ENCODE results near the gene COL18A1.

COL18A1 gene

GRCh38 chr21:45544449-45545235 lies 139.7 kb downstream of the COL18A1 start:
- H3K4me1 Mint-ChIP-seq: peaks cover 25 to 45% of the 10 kb centered on the region in 2 donors
- no peak overlapping the region for H3K27ac Mint-ChIP-seq
- no peak overlapping the region for H3K4me3 Mint-ChIP-seq
- no peaks in the 10 kb centered on the region for H3K36me3 Mint-ChIP-seq
- no peaks in the 10 kb centered on the region for H3K9me3 Mint-ChIP-seq
- no peak for DNase-seq
- no peaks in the 10 kb centered on the region for H3K27me3 Mint-ChIP-seq
- ATAC-seq (replicated peaks): no peak

GRCh38 chr21:45545236-45545570 lies 140.2 kb downstream of the COL18A1 start:
- H3K9me3 Mint-ChIP-seq: no peaks in the 10 kb centered on the region
- H3K4me1 Mint-ChIP-seq: peaks cover 23 to 45% of the 10 kb centered on the region in 2 donors
- ATAC-seq (replicated peaks): no peak
- H3K27me3 Mint-ChIP-seq: no peaks in the 10 kb centered on the region
- H3K36me3 Mint-ChIP-seq: no peaks in the 10 kb centered on the region
- DNase-seq: no peak
- no peak overlapping the region for H3K27ac Mint-ChIP-seq
- H3K4me3 Mint-ChIP-seq: no peak overlapping the region

GRCh38 chr21:45545691-45546531 lies 140.9 kb downstream of the COL18A1 start:
- H3K27ac Mint-ChIP-seq: no peak overlapping the region
- peaks cover 26 to 45% of the 10 kb centered on the region in 2 donors for H3K4me1 Mint-ChIP-seq
- no peaks in the 10 kb centered on the region for H3K27me3 Mint-ChIP-seq
- no peaks in the 10 kb centered on the region for H3K36me3 Mint-ChIP-seq
- DNase-seq: no peak
- ATAC-seq (replicated peaks): no peak
- no peaks in the 10 kb centered on the region for H3K9me3 Mint-ChIP-seq
- no peak overlapping the region for H3K4me3 Mint-ChIP-seq

GRCh38 chr21:45546636-45547544 lies 141.9 kb downstream of the COL18A1 start:
- DNase-seq (no peak), ATAC-seq (replicated peaks) (no peak)
- Mint-ChIP-seq H3K4me1 (peaks cover 32 to 48% of the 10 kb centered on the region in 2 donors), H3K27ac (no peak overlapping the region), H3K36me3 (no peaks in the 10 kb centered on the region), H3K9me3 (no peaks in the 10 kb centered on the region), H3K4me3 (no peak overlapping the region), H3K27me3 (no peaks in the 10 kb centered on the region)

GRCh38 chr21:45547545-45547900 lies 142.6 kb downstream of the COL18A1 start:
- ATAC-seq (replicated peaks): no peak
- Mint-ChIP-seq H3K4me1 (peaks cover 36 to 52% of the 10 kb centered on the region in 2 donors), H3K36me3 (no peaks in the 10 kb centered on the region), H3K4me3 (no peak overlapping the region), H3K27me3 (no peaks in the 10 kb centered on the region), H3K9me3 (no peaks in the 10 kb centered on the region), H3K27ac (no peak overlapping the region)
- no peak for DNase-seq

- DNase-seq (no peak), ATAC-seq (replicated peaks) (no peak)
- Mint-ChIP-seq H3K4me3 (peak overlapping the region in 1 of 2 donors; percentile 49), H3K9me3 (no peaks in the 10 kb centered on the region), H3K27ac (peak overlapping the region; percentile 37), H3K4me1 (peaks cover 30 to 48% of the 10 kb centered on the region in 2 donors), H3K36me3 (no peaks in the 10 kb centered on the region), H3K27me3 (no peaks in the 10 kb centered on the region)
Observed at GRCh38 chr21:45548711-45549491, 143.9 kb downstream of the COL18A1 start.

- Mint-ChIP-seq H3K9me3 (no peaks in the 10 kb centered on the region), H3K36me3 (no peaks in the 10 kb centered on the region), H3K27ac (peak overlapping the region; percentile 95), H3K4me3 (peak overlapping the region; percentile 80 to 84), H3K27me3 (no peaks in the 10 kb centered on the region), H3K4me1 (peaks cover 35 to 50% of the 10 kb centered on the region in 2 donors)
- no peak for DNase-seq
- ATAC-seq (replicated peaks): peak; percentile 19 to 26
Observed at GRCh38 chr21:45549626-45550463, 144.9 kb downstream of the COL18A1 start.

GRCh38 chr21:45550522-45551210 lies 145.7 kb downstream of the COL18A1 start:
- H3K4me1 Mint-ChIP-seq: peaks cover 33 to 51% of the 10 kb centered on the region in 2 donors
- DNase-seq: peak; percentile 63
- H3K36me3 Mint-ChIP-seq: no peaks in the 10 kb centered on the region
- peak overlapping the region; percentile 95 for H3K27ac Mint-ChIP-seq
- ATAC-seq (replicated peaks): peak; percentile 71 to 78
- no peaks in the 10 kb centered on the region for H3K27me3 Mint-ChIP-seq
- peak overlapping the region; percentile 80 to 84 for H3K4me3 Mint-ChIP-seq
- H3K9me3 Mint-ChIP-seq: no peaks in the 10 kb centered on the region

GRCh38 chr21:45551316-45551715 lies 146.4 kb downstream of the COL18A1 start:
- Mint-ChIP-seq H3K4me3 (peak overlapping the region; percentile 80 to 84), H3K27ac (peak overlapping the region; percentile 95), H3K9me3 (no peaks in the 10 kb centered on the region), H3K36me3 (no peaks in the 10 kb centered on the region), H3K27me3 (no peaks in the 10 kb centered on the region), H3K4me1 (peaks cover 33 to 56% of the 10 kb centered on the region in 2 donors)
- ATAC-seq (replicated peaks) (peak; percentile 41 to 62), DNase-seq (no peak)

- H3K27ac Mint-ChIP-seq: peak overlapping the region; percentile 20
- H3K36me3 Mint-ChIP-seq: no peaks in the 10 kb centered on the region
- no peaks in the 10 kb centered on the region for H3K27me3 Mint-ChIP-seq
- DNase-seq: no peak
- no peak overlapping the region for H3K4me3 Mint-ChIP-seq
- no peak for ATAC-seq (replicated peaks)
- peaks cover 39 to 62% of the 10 kb centered on the region in 2 donors for H3K4me1 Mint-ChIP-seq
- H3K9me3 Mint-ChIP-seq: no peaks in the 10 kb centered on the region
Observed at GRCh38 chr21:45551783-45552695, 147.1 kb downstream of the COL18A1 start.

- DNase-seq (no peak), ATAC-seq (replicated peaks) (no peak)
- Mint-ChIP-seq H3K27ac (no peak overlapping the region), H3K4me3 (peak overlapping the region in 1 of 2 donors; percentile 32), H3K4me1 (peaks cover 39 to 64% of the 10 kb centered on the region in 2 donors), H3K36me3 (no peaks in the 10 kb centered on the region), H3K9me3 (no peaks in the 10 kb centered on the region), H3K27me3 (no peaks in the 10 kb centered on the region)
Observed at GRCh38 chr21:45552696-45553391, 147.9 kb downstream of the COL18A1 start.

Data from stimulated activated naive B cell treated with anti-CD40 and anti-IgM and Interleukin-4, amounts not matched to agents 10 μg/mL and 1 μg/mL and 100 μg/mL, for 72 hours (primary cell).